ENCODE data around the gene ARHGAP32.

The ARHGAP32 gene

DNA sequence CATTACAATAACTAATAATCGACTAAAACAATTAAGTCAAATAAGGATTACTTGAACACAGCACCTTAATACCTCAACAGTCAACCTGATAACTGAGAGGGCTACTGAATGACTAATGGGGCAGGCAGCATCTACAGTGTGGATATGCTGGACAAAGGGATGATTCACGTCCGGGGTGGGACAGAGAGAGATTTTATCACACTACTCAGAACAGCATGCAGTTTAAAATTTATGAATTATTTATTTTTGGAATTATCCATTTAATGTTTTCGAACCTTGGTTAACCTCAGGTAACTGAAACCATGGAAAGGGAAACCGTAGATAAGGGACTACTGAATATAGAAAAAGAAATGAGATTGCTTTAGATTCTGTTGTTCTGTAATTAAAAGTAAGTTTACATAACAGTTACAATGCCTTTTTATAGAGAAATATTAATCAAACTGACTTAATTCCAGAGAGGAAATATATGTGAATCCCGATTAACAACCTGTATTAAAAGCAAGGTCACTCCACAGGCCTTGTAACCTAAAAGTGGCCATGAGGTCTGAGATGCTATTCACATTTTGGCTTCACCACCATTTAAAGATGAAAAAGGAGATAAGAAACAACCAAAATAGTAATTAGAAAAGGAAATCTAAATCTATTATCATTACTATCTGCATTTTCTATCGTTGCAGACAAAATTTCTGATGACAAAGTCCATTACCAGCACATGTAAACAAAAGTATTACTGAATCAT, 130.5 kb downstream of the ARHGAP32 start:
- no peak for TF ChIP-seq CTCF (IDR thresholded peaks at IDR 0.05; ENCODE audit: extremely low read depth, insufficient read depth, missing control alignments)
- DNase-seq (ENCODE audit: low spot score) = no peak
- in situ Hi-C loops (cut with MboI; ENCODE audit: low pct_unique_long_range_greater_than_20kb, low sequenced_read_pairs, unreplicated experiment) = no loop called here

DNA sequence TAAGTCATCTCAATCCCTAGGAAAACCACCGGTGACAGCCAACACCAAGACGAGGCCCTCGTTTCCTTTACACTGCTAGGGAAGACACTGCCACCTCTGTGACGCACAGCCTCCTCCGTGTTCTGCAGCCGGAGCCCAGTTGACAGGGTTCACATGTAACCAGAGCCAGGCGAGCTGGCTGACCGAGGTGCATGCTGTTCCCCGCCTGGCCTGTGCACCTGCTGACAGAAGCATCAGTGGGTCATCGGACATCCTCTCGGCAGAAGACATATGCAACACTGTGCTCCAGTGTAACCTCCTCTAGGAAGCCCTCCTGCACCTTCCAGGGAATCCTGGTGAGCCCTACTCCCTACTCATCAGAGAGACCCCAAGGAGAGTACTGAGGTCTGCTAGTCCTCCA, 135.2 kb downstream of the ARHGAP32 start:
- TF ChIP-seq CTCF (IDR thresholded peaks at IDR 0.05; ENCODE audit: extremely low read depth, insufficient read depth, missing control alignments) = no peak
- no peak for DNase-seq (ENCODE audit: low spot score)
- in situ Hi-C loops (cut with MboI; ENCODE audit: low pct_unique_long_range_greater_than_20kb, low sequenced_read_pairs, unreplicated experiment) = no loop called here

GRCh38 chr11:129055196-129055595, 136.9 kb downstream of the ARHGAP32 start:
- in situ Hi-C loops (cut with MboI; ENCODE audit: low pct_unique_long_range_greater_than_20kb, low sequenced_read_pairs, unreplicated experiment) = no loop called here
- TF ChIP-seq CTCF (IDR thresholded peaks at IDR 0.05; ENCODE audit: extremely low read depth, insufficient read depth, missing control alignments) = no peak
- DNase-seq (ENCODE audit: low spot score) = no peak

DNA sequence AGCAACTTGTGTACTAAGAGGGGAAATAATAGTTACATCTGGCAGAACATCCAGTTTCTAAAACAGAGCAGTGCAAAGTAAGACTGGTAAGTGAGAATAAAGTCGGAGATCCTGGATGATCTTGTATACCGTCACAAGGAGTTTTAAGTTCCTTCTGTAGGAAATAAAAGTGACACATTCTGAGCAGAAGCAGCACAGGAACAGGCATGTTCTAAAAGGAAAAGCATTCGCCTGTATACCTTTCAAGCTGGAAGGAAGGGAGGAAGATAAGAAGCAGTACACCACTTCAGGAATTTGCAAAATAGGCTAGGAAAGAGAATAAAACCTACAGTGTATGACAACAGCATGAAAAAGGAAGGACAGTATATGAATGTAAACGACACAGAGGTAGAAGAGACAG, 143.2 kb downstream of the ARHGAP32 start:
- no peak for TF ChIP-seq CTCF (IDR thresholded peaks at IDR 0.05; ENCODE audit: extremely low read depth, insufficient read depth, missing control alignments)
- in situ Hi-C loops (cut with MboI; ENCODE audit: low pct_unique_long_range_greater_than_20kb, low sequenced_read_pairs, unreplicated experiment) = no loop called here
- DNase-seq (ENCODE audit: low spot score) = no peak

DNA sequence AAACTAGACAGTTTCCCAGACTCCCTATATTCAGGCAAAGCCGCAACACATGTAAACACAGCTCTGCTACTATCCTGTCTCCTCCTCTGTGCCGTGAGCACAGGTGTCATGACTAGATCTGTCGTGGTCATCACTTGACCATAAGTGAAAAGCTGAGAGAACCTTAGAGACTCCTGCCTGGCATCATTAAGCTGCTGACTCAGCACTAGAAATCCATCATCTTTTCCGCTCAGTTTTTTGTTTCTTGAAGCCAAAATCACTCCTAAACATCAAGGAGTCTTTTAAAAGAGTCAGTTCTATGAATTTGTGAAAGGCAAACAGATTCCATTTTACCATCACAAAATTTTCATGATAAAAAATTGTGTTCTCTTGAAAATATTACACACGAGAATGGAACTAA, 147.0 kb downstream of the ARHGAP32 start:
- no peak for TF ChIP-seq CTCF (IDR thresholded peaks at IDR 0.05; ENCODE audit: extremely low read depth, insufficient read depth, missing control alignments)
- in situ Hi-C loops (cut with MboI; ENCODE audit: low pct_unique_long_range_greater_than_20kb, low sequenced_read_pairs, unreplicated experiment) = no loop called here
- DNase-seq (ENCODE audit: low spot score) = no peak

GRCh38 chr11:129042503-129042902, 149.6 kb downstream of the ARHGAP32 start:
- TF ChIP-seq CTCF (IDR thresholded peaks at IDR 0.05; ENCODE audit: extremely low read depth, insufficient read depth, missing control alignments) = no peak
- in situ Hi-C loops (cut with MboI; ENCODE audit: low pct_unique_long_range_greater_than_20kb, low sequenced_read_pairs, unreplicated experiment) = no loop called here

More at GRCh38 chr11:129042503-129042902, 149.6 kb downstream of the ARHGAP32 start:
- no peak for DNase-seq (ENCODE audit: low spot score)
